HG03439 (cell line): ENCODE results near the gene GRHL1.

ENCODE experiments used
- ATAC-seq: cut with Tn5 transposase; IDR thresholded peaks from one replicate; pipeline ENCODE4 v1.9.1; 2021; ENCODE audit warnings: mild to moderate bottlenecking, moderate library complexity; ENCODE audit not compliant: unreplicated experiment

Gene GRHL1

DNA sequence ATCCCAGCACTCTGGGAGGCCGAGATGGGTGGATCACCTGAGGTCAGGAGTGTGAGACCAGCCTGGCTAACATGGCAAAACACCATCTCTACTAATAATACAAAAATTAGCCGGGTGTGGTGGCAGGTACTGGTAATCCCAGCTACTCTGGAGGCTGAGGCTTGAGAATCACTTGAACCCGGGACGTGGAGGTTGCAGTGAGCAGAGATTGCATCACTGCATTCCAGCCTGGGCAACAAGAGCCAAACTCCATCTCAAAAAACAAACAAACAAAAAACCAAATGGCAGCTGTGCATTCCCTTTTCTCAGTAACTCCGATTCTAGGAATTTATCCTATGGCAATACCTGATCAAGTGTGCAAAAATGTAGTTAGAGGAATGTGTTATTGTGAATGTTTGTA, 4.7 kb upstream of the GRHL1 start:
- ATAC-seq, result no peak

DNA sequence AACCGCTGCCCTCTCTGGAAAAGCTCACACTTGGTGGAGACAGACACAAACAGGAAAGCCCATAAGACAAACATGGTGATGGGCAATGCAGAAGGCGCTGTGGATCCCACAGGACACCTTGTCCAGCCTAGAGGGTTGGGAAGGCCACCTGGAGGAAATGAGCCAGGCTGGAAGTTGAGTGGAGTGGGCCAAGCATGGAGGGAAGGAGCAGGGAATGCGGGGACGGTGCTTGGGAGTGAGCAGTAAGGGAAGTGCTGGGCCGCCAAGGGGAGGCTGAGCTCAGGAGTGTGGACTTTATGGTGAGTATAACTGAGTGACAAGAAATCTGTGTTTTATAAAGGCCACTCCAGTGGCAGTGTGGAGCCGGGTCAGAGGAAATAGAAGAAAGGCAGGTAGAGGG, 2.8 kb upstream of the GRHL1 start:
- ATAC-seq, result no peak

DNA sequence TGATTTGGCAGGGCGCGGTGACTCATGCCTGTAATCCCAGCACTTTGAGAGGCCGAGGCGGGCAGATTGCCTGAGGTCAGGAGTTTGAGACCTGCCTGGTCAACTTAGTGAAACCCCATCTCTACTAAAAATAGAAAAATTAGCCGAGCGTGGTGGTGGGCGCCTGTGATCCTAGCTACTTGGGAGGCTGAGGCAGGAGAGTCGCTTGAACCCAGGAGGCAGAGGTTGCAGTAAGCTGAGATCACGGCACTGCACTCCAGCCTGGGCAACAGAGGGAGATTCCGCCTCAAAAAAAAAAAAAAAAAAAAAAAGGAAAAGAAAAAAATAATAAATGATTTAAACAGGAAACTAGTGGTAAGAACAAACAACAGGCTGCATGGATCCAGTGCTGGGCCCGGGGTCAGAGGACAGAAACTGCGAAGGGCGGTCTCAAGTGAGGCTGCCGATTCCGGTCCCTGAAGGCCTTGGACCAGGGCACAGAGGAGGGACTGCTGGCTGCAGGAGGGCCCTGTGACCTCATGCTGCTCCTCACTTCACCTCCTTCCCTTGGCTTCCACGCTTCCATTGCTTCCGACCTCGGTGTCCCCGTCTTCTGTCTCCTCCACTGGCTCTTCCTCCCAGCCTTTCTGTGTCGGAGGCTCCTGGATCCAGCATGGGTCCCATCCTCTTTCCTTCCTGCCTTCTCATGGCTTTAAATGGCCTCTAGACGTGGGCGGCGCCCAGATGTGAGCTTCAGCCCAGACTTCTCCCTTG, 2.1 kb upstream of the GRHL1 start:
- no peak for ATAC-seq

DNA sequence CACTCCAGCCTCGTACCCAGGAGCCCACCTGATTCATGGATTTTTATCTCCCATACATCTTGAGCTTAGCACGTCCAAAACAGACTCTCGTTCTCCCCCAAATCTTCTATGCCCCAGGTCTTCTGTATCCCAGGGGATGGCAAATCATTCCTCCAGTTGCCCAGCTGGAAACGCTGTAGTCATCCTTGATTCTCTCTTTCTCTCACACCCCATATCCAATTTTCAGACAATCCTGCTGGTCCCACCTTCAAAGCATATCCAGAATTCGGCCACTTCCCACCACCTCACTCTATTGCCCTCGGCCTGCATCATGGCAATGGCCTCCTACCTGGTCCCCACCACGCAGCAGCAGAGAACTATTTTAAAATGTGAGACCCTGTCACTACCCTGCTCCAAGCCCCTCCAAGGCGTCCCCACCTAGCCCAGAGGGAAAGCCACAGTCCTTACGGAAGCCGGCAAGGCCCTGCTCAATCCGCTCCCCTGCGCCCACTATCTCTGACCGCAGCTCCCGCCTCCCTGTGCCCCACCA, 1.4 kb upstream of the GRHL1 start:
- no peak for ATAC-seq

DNA sequence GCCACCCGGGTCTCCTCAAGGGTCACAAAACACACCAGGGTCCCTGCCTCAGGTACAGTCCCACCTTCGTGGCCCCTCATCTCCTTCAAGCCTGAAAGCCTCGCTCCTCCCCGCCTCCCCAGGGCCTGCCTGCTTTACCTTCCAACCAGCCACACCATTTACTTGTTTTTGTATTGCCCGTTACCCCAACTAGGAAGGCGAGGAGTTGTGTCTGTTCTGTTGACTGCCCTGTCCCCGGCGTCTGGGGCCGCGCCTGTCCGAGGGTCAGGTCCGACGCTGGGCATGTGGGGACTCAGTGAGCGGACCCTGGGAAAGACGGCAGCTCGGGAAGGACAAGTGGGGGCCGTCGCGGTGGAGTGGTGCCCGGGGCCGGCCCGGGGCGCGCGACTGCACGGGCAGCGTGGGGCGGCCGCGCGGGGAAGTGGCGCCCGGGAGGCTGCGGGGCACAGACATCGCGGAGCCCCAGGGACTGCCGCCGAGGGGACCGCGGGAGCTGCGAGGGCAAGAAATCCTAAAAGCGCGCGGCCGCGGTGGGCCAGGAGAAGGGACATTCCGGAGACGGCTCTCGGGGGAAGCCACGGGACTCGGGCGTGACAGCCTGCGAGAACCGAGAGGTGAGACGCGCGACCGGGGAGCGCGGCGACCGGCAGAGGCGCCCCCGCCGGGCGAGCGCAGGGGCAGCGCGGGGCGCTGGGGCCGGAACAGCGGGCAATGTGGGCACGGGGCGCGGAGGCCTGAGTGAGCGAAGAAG, 797 bp upstream of the GRHL1 start:
- peak; percentile 40 for ATAC-seq

GRCh38 chr2:9951272-9951521, 296 bp upstream of the GRHL1 start:
- ATAC-seq, result no peak

DNA sequence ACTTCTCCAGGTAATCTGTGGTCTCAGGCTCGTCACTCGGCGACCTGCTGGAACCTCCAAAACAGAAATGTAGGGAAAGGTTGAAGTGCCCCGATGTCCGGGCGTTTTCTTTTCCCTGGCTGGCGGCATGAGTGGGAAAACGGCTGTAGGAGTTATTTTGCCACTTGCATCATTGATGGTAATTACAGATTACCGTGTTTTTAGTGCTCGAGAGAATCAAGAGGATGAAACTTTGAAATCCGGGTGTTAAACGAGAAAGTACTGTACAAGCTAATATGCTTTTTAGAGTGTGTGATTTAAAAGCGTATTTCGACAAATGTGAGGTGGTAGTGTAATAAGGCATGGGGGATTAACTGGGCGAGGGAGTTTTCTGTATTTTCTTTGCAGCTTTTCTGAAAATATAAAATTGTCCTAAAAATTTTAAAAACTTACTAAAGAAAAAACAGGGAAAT, 819 bp downstream of the GRHL1 start:
- no peak for ATAC-seq

GRCh38 chr2:9952856-9953503, 1.5 kb downstream of the GRHL1 start:
- no peak for ATAC-seq

DNA sequence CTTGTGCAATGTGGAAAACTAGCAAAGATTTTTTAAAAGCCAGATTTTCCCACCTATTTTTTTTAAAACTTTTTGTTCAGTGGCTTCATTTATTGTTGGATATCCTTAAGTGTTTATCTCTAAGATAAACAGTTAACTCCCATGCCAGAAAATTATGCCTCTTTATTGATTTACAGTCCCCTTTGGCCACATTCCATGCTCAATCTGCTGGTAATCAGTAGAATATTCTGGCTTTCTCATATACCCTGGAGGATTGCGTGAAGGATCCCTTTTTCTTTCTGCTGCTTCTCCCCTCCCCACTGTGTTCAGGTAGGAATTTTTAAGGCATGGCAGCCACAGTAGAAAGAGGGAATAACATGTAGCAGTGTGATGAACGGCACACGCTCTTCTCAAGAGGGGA, 2.6 kb downstream of the GRHL1 start:
- ATAC-seq, result no peak

DNA sequence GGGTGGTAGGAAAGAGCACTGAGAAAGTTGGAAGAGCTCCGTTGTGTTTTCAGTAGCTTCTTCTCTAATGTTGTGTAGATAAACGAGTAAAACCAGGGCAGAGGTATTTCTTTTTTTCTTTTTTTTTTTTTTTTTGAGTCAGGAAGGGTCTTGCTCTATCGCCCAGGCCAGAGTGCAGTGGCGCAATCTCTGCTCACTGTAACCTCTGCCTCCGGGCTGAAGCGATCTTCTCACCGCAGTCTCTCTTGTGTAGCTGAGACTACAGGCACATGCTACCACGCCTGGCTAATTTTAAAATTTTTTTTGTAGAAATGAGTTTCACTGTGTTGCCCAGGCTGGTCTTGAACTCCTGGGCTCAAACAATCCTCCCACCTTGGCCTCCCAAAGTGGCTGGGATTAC, 6.6 kb downstream of the GRHL1 start:
- no peak for ATAC-seq

DNA sequence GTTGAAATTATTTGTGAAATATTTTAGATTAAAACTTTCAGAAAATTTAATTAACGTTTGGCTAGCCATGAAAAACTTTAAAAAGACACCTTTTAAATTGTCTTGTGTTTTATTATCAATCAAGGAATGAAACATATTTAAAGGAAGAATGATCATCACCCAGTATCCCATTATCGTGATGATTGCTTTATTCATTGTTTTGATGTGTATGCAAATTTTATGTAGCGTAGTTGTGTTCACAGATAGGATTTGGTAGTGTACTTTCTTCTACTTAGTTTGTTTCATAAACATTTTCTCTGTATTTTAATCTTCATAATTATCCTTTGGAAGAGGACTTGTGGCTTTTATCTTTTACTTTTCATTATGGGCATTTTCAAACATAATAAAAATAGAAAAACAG, 7.8 kb downstream of the GRHL1 start:
- ATAC-seq, result no peak

DNA sequence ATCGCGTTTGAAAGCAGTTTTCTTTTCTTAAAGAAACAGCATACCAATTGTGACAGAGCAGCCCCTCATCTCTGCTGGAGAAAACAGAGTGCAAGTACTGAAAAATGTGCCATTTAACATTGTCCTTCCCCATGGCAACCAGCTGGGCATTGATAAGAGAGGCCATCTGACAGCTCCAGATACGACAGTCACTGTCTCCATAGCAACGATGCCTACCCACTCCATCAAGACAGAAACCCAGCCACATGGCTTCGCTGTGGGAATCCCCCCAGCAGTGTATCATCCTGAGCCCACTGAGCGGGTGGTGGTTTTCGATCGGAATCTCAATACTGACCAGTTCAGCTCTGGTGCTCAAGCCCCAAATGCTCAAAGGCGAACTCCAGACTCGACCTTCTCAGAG, 9.5 kb downstream of the GRHL1 start:
- no peak for ATAC-seq

GRCh38 chr2:9964334-9964980, 13.0 kb downstream of the GRHL1 start:
- ATAC-seq, result no peak

DNA sequence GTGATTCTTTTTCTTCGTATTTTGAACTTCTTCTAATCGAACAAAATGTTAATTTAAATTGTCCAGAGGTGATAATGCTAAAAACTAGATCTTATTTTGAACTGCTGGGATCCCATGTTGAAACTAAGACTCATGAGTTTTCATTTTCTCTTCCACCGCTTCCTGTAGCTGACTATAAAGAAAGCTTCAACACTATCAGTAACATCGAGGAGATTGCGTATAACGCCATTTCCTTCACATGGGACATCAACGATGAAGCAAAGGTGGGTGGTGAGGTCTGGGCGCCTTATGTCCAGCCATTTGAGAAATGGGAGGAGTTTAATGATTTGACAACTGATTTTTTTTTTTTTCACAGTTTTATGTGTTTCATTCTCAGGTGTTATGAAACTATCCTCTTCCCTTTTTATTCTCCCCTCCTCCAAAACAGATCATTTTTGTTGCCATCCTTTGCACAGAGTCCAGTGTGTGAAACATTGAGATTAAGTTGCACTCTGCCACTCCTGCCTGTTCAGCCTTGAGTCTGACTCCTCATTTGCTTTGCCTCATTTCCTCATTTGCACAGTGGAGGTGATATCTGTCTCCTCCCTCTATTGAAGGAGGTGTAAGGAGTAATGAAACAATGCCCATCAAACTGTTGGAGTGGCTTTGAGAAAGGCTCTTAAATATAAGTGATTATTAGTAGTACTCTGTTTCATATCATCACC, 13.8 kb downstream of the GRHL1 start:
- no peak for ATAC-seq

DNA sequence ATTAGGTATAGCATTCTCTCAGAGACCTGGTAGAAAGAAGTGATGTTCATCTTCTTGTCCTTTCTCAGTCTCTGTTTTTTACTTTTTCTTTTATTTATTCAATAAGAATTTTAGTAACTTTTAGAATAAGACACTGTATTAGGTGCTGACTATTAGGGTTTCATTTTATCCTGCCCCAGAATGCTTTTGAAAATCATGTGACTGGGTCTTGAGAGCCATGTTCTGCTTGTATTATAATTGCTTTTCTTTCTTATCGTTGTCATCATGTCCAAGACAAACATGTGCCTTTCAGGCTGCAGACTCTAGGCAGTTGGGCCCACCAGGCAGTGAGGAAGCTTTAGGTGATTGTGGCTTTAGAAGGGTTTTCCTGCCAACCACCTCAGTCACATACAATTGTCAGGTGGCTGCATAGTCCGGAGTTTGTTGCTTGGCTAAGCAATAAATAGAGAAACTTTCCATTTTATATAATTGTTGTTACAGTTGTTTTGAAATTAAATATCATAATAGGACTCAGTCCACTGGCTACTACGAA, 15.1 kb downstream of the GRHL1 start:
- ATAC-seq, result no peak

DNA sequence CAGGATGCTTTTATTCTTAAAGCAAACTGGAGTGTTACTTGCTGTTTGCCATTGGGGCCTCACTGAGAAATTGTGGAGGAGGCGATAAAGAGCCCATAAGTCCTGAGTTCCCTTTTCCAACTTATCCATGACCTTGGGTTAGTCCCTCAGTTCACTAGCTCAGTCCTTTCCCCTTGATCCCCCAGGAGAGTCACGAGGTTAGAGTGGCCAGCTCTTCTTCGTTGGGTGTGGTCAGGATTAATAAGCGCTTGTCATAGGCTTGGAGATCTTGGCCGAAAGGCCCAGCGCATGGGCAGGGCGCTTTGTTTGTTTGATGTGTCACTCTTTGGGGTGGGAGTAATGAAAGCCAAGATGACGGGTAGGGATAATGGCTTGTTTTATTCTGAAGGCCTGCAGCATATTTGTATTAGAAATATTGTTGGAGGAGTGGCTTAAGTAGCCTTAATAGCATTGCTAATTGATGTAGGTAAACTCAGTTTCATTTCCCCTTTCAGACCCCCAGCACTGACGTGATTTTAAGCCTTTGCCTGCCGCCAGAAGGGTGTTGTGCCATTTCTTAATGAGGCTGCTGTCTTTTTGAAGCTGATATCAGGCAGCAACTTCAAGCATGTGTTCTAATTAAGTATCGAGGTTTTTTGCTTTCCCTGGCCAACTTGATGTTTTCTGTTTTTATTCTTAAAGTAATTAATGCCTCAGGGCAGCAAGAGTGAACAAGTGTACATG, 15.7 kb downstream of the GRHL1 start:
- no peak for ATAC-seq

DNA sequence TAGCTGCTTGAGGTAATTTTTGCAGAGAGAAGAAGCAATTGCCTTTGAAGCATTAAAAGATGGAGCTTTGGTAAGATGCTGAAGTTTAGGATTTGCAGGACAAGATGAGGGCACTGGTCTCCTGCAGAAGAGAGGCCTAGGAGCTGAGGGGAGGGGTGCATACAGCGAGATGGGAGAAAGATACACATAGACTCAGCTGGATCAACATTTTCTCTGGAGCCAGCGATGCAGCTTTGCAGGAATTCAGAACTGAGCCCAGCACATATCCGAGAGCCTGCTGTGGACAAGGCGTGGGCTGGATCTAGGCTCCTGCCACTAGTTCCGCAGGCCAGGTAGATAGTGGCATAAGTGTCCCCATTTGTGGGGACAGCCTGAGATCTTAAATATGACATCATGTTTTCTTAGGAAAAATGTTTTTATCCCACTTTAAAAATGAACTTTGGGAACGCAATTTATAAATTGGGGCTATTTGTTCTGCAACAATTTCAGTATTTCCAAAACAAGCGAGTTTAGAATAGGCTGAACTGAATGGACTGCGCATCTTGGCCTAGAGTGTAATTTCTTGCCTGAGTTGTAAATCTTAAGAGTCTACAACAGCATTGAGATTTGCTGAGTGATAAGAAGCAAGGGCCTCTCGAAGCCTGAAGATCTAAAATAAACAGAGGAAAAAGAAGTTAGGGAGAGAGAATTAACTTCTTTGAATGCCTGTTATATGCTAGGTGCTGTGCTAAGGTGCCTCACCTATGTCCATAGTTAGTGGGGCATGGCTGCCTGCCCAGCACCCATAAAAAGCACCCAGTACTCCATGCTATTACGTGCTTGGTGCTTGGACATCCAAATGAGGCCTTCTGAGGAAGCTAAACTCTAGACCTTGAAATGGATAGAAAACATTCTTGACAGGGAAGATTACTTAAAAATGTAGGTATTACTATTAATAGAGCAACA, 17.3 kb downstream of the GRHL1 start:
- ATAC-seq, result no peak

GRCh38 chr2:9970200-9971044, 18.9 kb downstream of the GRHL1 start:
- no peak for ATAC-seq
